C4-2B (cell line): Measurements from ENCODE around the gene SMARCAL1.

ENCODE experiments used
- ZFX ChIP-seq: fragments of 450-650 bp; IDR thresholded peaks from 2 replicates; pipeline ENCODE4 v1.6.1; 2017
- TF ChIP-seq, protein P1 (sequence below): fragments of 450-650 bp; conservative IDR thresholded peaks from 2 replicates; pipeline ENCODE4 v1.5.1; 2017; ENCODE audit warnings: mild to moderate bottlenecking

- TF ChIP-seq, protein P1, sequence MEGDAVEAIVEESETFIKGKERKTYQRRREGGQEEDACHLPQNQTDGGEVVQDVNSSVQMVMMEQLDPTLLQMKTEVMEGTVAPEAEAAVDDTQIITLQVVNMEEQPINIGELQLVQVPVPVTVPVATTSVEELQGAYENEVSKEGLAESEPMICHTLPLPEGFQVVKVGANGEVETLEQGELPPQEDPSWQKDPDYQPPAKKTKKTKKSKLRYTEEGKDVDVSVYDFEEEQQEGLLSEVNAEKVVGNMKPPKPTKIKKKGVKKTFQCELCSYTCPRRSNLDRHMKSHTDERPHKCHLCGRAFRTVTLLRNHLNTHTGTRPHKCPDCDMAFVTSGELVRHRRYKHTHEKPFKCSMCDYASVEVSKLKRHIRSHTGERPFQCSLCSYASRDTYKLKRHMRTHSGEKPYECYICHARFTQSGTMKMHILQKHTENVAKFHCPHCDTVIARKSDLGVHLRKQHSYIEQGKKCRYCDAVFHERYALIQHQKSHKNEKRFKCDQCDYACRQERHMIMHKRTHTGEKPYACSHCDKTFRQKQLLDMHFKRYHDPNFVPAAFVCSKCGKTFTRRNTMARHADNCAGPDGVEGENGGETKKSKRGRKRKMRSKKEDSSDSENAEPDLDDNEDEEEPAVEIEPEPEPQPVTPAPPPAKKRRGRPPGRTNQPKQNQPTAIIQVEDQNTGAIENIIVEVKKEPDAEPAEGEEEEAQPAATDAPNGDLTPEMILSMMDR: no peak
- no peak for TF ChIP-seq ZFX
Observed at GRCh38 chr2:216495656-216496055, 83.4 kb downstream of the SMARCAL1 start.
